Measurements from ENCODE around the gene BARD1. TPM values are rescaled to one million over a fixed set of nuclear protein-coding genes. Genes with fewer than 3 reads are reported as not detected.
"Not testable (repeated sequence)": the region's sequence is repeated elsewhere in the genome, so short reads cannot be mapped to it uniquely, and the experiment has no call there.

The BARD1 gene
- polyA plus RNA-seq, 4 donors = 11.5 to 20.0 (median 17.5) TPM

GRCh38 chr2:214772443-214773015 is 37.0 kb downstream of the BARD1 start:
- no peak for DNase-seq (ENCODE audit: low read depth in 4 of 4, low spot score in 3 of 4)

DNA sequence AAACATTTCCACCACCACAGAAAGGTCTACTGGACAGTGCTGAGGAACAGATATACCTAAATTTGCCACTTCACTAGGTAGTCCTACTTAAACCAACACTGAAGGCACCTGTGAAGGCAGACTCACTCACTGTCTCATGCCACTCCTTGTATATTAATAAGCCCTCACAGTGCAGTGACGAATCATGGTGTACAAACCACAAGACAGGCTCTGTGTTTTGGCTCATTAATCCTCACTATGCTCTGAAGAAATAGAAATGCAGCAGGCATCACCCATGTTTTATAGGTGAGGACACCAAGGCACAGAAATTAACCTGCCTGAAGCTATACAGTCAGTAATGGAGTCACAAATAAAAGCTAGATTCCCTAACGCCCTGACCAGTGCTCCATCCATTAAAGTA is 44.3 kb downstream of the BARD1 start:
- DNase-seq (ENCODE audit: low read depth in 4 of 4, low spot score in 3 of 4) = no peak

DNA sequence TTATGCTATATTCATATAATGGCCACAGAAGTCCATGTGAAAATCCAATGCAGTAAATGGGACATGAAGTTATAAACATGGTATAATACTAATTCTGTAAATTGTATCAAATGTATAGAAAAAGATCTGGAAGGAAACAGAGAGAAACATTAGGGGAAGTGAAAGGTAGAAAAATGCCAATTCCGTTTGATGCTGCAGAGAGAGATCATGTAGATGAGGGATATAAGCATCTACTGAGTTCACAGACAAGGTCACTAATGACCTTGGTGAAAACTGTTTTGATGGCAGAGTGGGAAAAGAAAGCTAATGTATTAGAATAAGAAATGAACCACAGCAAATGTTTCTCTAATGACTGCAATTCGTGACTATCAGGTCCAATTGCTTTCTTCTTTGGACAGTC is 56.0 kb downstream of the BARD1 start:
- no peak for DNase-seq (ENCODE audit: low read depth in 4 of 4, low spot score in 3 of 4)

- no peak for DNase-seq (ENCODE audit: low read depth in 4 of 4, low spot score in 3 of 4)
Observed at GRCh38 chr2:214750529-214750928, 59.0 kb downstream of the BARD1 start.

- no peak for DNase-seq (ENCODE audit: low read depth in 4 of 4, low spot score in 3 of 4)
Observed at GRCh38 chr2:214747992-214748391, 61.5 kb downstream of the BARD1 start.

DNA sequence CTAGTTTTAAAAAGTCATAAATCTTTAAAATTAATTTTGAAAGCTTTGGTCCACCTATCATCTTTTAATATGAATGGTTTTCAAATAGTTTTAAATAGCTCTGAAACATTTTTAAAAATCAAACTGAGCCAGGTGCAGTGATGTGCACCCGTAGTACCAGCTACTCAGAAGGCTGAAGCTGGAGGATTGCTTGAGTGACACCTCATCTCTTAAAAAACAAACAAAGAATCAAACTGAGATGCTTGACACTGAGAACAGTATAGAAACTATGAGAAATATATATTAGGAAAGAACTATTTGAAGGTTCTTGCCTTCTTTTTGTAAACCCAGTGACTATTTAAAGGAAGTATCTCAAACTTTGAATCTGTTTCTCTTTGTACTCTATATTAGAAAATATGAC is 67.4 kb downstream of the BARD1 start:
- DNase-seq (ENCODE audit: low read depth in 4 of 4, low spot score in 3 of 4) = no peak

GRCh38 chr2:214740867-214741395 is 68.6 kb downstream of the BARD1 start:
- no peak for DNase-seq (ENCODE audit: low read depth in 4 of 4, low spot score in 3 of 4)

GRCh38 chr2:214737188-214737587 is 72.3 kb downstream of the BARD1 start:
- DNase-seq (ENCODE audit: low read depth in 4 of 4, low spot score in 3 of 4) = no peak

- no peak for DNase-seq (ENCODE audit: low read depth in 4 of 4, low spot score in 3 of 4)
Observed at GRCh38 chr2:214730800-214731407, 78.6 kb downstream of the BARD1 start.

DNA sequence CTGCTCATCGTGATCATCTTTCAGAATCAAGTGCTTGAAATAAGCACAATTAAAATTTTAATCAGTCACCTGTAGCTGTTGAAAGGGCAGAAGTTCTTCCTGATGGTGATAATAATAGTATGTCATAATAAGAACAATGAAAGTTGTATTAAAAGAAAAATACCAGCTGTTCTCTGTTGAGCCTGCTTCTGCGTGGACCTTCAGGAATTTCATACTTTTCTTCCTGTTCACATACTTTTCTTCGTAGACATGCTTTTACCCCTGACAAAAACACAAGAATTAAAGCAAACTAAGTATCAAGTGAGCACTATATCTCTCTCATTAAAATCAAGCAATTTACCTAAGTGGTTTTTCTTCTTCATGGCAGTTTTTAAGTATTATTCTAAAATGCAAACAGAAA is 79.2 kb downstream of the BARD1 start:
- DNase-seq (ENCODE audit: low read depth in 4 of 4, low spot score in 3 of 4) = no peak

DNA sequence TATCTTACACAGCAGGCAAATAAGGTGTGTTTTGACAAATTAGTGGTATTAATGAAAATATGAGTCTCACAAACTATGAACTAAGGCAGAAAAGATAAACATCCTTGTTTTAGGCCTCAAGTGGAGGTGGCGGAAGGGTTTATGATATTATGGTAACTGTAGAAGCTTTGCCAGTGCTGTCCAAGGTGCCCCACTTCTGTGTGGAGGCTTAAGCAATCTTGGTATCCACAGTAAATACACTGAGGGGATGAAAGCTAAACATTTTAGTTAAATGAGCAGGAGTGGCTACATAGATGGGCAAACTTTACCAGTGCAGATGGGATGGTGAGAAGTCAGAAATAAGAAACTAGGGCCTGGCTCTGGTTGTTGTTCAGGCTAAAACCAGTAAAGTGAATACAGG is 84.7 kb downstream of the BARD1 start:
- DNase-seq (ENCODE audit: low read depth in 4 of 4, low spot score in 3 of 4) = no peak

- not testable (repeated sequence) for DNase-seq (ENCODE audit: low read depth in 4 of 4, low spot score in 3 of 4)
Observed at GRCh38 chr2:214717837-214718236, 91.6 kb downstream of the BARD1 start.

DNA sequence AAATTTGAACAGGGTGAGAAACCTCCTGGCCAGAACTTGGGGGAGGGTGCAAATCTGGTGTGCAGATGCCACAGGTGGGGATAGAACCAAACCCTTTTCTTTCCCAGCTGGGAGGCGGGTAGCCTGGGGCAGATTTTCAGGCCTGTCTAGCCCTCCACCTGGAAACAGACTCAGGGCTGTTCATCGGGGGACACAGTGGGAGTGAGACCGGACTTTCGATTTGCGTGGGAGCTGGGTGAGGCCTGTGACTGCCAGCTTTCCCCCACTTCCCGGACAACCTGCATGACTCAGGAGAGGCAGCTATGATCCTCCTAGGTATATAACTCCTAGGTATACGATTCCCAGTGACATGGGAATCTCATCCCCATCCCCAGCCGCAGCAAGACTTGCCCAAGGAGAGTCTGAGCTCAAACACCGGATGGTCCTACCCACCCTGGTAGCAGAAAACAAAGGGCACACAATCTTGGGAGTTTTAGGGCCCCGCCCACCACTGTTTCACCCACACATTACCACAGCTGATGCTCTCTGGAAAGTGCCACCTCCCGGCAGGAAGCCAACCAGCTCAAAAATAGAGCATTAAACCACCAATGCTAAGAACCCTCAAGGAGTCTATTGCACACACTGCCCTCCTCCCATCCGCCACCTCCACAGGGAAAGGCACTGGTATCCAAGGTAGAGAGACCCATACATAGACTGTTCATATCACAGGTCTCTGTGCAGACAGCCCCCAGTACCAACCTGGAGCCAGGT is 92.5 kb downstream of the BARD1 start:
- DNase-seq (ENCODE audit: low read depth in 4 of 4, low spot score in 3 of 4) = no peak

DNA sequence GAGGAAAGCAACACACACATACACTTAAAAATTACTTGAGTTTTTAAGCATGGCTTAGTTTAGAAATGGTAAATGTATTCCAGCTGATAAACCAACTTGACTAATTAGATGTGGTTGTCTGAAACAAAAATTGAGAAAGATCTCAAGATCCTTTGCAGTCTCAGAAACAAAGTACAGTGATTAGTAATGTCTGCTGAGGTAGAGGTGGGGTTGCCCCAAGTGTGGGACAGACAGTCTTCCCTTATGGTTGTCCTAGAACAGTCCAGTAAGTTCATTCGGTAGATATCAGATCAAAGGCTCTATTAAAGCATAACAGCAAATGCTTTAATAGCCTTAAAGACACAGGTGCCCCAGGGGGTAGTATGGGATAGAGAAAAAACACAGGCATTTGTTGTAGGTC is 94.5 kb downstream of the BARD1 start:
- DNase-seq (ENCODE audit: low read depth in 4 of 4, low spot score in 3 of 4) = no peak

DNA sequence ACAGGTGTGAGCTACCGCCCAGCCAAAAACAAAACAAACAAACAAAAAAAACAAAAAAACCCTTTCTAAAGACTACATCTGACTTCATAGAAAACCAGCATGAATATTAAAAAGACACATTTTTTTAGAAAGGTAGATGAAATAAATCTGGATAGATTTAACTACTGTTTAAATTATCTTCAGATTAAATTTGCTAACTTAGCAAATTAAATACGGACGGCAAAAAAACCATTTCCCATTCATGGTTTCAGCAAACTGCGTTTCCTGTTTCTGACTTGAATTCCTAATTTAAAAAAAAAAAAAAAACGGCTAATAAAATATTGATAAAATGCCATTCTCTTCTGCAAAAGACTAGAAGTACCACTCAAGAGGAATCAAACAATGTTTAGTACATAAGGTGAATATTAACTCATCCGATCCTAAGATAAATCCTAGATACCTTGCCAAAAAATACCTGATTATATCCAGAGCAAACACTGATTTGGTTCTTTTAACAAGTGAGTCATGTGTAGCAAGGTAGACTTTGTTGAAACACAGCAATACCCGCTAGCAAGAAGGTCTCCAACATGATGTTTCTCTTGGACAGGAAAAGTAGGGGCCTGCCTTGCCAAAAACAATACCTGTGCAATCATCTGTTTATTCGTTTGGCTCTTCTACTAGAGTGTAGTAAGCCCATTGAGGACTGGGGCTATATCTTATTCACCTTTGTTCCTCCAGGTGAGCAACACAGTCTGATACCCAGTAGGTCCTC is 96.2 kb downstream of the BARD1 start:
- DNase-seq (ENCODE audit: low read depth in 4 of 4, low spot score in 3 of 4) = no peak

DNA sequence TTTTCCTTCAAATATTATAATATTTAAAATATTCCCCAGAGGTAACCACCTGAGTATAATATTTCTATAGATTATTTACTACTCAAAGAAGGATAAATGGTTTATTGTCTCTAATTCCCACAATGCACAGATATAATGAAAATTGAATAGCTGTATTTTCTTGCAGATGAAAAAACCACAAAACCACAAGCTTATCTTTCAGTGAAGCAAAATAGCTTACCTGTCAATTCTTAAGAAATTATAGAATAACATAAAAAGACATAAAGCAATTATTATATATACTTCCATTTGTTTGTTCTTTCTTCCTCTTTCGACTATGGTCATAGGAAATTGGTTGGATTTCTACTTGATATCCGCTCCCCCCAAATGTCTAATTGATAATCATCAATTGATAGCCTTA is 98.8 kb downstream of the BARD1 start:
- no peak for DNase-seq (ENCODE audit: low read depth in 4 of 4, low spot score in 3 of 4)

- no peak for DNase-seq (ENCODE audit: low read depth in 4 of 4, low spot score in 3 of 4)
Observed at GRCh38 chr2:214706986-214707385, 102.5 kb downstream of the BARD1 start.

DNA sequence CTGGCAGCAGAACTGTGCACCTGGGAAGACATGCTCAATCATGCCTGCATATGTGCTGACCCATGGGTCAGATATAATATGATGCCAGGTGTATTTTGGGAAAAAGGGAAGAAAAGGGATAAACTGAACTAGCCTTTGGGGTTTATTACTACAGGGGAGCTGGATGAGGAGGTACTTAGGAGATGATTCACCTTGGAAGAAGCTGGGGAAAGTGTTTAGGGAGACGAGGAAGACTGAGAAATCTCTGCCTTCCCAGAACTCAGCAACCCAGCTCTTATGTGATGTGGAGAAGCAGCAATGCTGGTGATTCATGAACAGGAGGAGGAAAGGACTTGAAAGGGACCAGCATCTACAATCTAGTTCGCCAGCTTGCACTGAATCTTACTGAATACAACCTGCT is 110.2 kb downstream of the BARD1 start:
- no peak for DNase-seq (ENCODE audit: low read depth in 4 of 4, low spot score in 3 of 4)

DNA sequence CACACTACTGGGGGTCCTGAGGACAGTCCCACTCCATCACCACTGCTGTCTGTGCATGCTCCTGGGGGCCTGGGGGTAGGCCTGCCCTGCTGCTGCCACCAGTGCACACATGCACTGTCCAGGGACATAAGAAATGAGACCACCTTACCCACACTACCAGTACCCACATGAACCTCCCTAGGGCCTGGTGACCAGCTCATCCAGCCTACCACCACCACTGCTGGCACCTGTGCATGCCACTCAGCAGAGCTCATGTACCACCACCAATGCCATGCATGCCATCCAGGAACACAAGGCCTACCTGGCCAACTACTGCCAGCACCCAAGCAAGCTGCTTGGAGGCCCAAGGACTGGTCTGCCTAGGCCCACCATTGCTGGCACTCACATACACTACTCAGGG is 112.8 kb downstream of the BARD1 start:
- no peak for DNase-seq (ENCODE audit: low read depth in 4 of 4, low spot score in 3 of 4)

DNA sequence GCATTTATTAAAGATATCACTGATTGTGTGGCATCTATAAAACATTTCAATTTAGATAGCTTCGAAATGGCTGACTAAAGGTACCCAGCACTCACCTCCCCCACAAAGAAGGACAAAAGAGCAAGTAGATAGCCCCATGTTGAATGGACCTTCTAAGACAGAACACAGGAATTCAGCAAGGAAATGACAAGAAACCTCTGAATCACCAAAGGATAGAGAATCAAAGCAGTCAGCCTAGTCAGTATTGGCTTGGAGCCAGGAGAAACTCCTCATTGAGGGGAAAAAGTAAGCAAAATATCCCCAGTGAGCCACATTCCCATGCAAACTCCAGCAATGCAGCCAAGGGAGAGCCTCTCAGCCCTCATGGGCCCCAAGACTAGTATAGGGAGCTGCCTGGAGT is 113.7 kb downstream of the BARD1 start:
- no peak for DNase-seq (ENCODE audit: low read depth in 4 of 4, low spot score in 3 of 4)

- DNase-seq (ENCODE audit: low read depth in 4 of 4, low spot score in 3 of 4) = not testable (repeated sequence)
Observed at GRCh38 chr2:214683557-214683956, 125.9 kb downstream of the BARD1 start.

Data from left renal pelvis (tissue), 4 donors.